ENCODE results near the gene ARHGAP24.
"Not testable (repeated sequence)": the region's sequence is repeated elsewhere in the genome, so short reads cannot be mapped to it uniquely, and the experiment has no call there.

The ARHGAP24 gene

GRCh38 chr4:85518526-85518925, 43.6 kb downstream of the ARHGAP24 start:
- not testable (repeated sequence) for DNase-seq (ENCODE audit: low read depth in 2 of 2)

- no peak for DNase-seq (ENCODE audit: low read depth in 2 of 2)
Measured at GRCh38 chr4:85520765-85521749, 46.1 kb downstream of the ARHGAP24 start.

- DNase-seq (ENCODE audit: low read depth in 2 of 2) = no peak
Measured at GRCh38 chr4:85522277-85522676, 47.3 kb downstream of the ARHGAP24 start.

GRCh38 chr4:85522836-85523235, 47.9 kb downstream of the ARHGAP24 start:
- DNase-seq (ENCODE audit: low read depth in 2 of 2) = no peak

- DNase-seq (ENCODE audit: low read depth in 2 of 2) = no peak
Measured at GRCh38 chr4:85527815-85528214, 52.9 kb downstream of the ARHGAP24 start.

- no peak for DNase-seq (ENCODE audit: low read depth in 2 of 2)
Measured at GRCh38 chr4:85531560-85532341, 56.8 kb downstream of the ARHGAP24 start.

- DNase-seq (ENCODE audit: low read depth in 2 of 2) = no peak
Measured at GRCh38 chr4:85534120-85534519, 59.2 kb downstream of the ARHGAP24 start.

GRCh38 chr4:85543832-85544231, 68.9 kb downstream of the ARHGAP24 start:
- DNase-seq (ENCODE audit: low read depth in 2 of 2) = no peak

- DNase-seq (ENCODE audit: low read depth in 2 of 2) = no peak
Measured at GRCh38 chr4:85544751-85545150, 69.8 kb downstream of the ARHGAP24 start.

- DNase-seq (ENCODE audit: low read depth in 2 of 2) = no peak
Measured at GRCh38 chr4:85548116-85548515, 73.2 kb downstream of the ARHGAP24 start.

- DNase-seq (ENCODE audit: low read depth in 2 of 2) = no peak
Measured at GRCh38 chr4:85548841-85549240, 73.9 kb downstream of the ARHGAP24 start.

GRCh38 chr4:85555206-85555605, 80.3 kb downstream of the ARHGAP24 start:
- DNase-seq (ENCODE audit: low read depth in 2 of 2) = no peak

- DNase-seq (ENCODE audit: low read depth in 2 of 2) = no peak
Measured at GRCh38 chr4:85556283-85556682, 81.3 kb downstream of the ARHGAP24 start.

- DNase-seq (ENCODE audit: low read depth in 2 of 2) = no peak
Measured at GRCh38 chr4:85557016-85557901, 82.3 kb downstream of the ARHGAP24 start.

GRCh38 chr4:85565761-85566480, 91.0 kb downstream of the ARHGAP24 start:
- DNase-seq (ENCODE audit: low read depth in 2 of 2) = no peak

GRCh38 chr4:85569730-85570299, 94.9 kb downstream of the ARHGAP24 start:
- no peak for DNase-seq (ENCODE audit: low read depth in 2 of 2)

GRCh38 chr4:85570388-85570787, 95.4 kb downstream of the ARHGAP24 start:
- DNase-seq (ENCODE audit: low read depth in 2 of 2) = no peak

GRCh38 chr4:85571008-85571407, 96.1 kb downstream of the ARHGAP24 start:
- DNase-seq (ENCODE audit: low read depth in 2 of 2) = no peak

- DNase-seq (ENCODE audit: low read depth in 2 of 2) = no peak
Measured at GRCh38 chr4:85573270-85573669, 98.3 kb downstream of the ARHGAP24 start.

GRCh38 chr4:85577307-85577706, 102.4 kb downstream of the ARHGAP24 start:
- DNase-seq (ENCODE audit: low read depth in 2 of 2) = no peak

GRCh38 chr4:85579942-85580341, 105.0 kb downstream of the ARHGAP24 start:
- no peak for DNase-seq (ENCODE audit: low read depth in 2 of 2)
